ENCODE measurements around the gene OR1N1.
"Not testable (repeated sequence)": the region's sequence is repeated elsewhere in the genome, so short reads cannot be mapped to it uniquely, and the experiment has no call there.

The OR1N1 gene

DNA sequence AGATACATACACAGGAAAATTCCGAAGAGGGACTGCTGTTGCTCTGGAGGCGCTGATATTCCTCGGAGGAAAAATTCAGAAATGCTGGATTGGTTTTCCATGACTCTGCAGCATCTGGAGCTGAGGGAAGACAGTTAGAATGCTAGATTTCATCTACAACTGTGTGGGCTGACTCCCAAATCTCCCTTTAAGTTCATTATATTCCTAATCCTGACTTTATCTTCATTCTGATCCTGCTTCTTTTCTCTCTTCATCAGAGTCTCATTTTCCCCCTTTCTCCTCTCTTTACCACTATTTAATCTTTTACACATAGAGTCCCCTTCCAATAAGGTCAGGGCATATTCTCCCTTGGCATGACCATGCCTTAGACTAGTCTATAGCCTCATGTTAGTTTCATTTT is at the start of gene OR1N1:
Gene OR1N1 (minus strand): TSS at position 101 of the 400 bp plus-strand sequence. CDS start 0 bp downstream, at position 101.
- no peak for DNase-seq

DNA sequence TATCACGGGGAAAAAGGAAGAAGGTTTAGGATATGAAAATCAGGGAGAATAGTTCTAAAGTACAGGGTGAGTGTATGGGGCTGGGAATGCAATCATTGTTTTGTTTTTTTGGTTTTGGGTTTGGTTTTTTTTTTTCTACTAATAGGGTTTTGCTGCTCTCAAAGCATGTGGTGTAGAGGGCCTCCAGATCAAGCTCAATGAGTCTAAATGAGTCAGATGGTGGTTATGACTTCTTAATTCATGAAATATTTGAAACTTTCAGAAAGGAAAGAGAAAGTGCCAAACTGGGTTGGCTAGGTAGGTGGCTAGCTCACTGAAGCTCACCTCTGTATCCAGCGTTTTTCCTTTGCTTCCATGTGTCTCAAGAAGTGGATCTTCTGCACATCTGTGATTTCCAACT is 45.4 kb upstream of the OR1N1 start:
- no peak for DNase-seq

- DNase-seq, result no peak
These were observed 40.8 kb upstream of the OR1N1 start for GRCh38 chr9:122567901-122568300.

GRCh38 chr9:122562134-122562760 is 35.2 kb upstream of the OR1N1 start:
- DNase-seq, result no peak

DNA sequence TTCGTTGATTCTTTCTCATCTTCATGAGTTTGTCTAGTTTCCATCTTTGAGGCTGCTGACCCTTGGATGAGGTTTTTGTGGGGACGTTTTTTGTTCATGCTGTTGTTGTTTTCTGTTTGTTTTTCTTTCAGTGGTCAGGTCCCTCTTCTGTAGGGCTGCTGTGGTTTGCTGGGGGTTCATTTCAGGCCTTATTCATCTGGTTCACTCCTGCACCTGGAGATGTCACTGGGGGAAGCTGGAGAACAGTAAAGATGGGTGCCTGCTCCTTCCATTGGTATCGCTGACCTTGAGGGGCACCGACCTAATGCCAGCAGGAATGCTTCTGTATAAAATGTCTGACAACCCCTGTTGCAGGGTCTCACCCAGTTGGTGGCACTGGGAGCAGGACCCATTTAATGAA is 34.4 kb upstream of the OR1N1 start:
- DNase-seq, result no peak

GRCh38 chr9:122552812-122553211 is 25.7 kb upstream of the OR1N1 start, which contains the start of gene OR1N2:
TSS of gene OR1N2 (plus strand) at chr9:122553112. CDS start at chr9:122553212, 100 bp downstream.
- DNase-seq, result no peak

DNA sequence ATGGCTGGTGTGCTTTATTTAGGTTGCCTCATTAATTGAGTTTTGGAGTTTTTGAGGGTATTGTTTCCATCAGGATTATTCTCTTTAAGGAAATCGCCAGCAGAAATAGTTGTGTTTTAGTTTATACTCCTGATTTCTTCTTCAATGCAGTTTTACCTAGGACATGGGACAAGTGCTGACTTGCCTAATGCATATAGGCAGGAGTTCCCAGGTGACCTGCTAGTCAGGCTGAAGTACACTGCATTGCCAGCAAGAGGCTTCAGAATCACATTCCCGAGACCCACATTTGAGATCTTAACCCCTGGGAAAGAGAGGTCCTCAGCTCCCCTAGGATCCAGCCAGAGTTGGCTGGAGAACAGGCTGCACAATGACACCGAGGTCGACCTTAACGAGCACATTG is 24.3 kb upstream of the OR1N1 start:
- no peak for DNase-seq

- DNase-seq, result no peak
These were observed 19.1 kb upstream of the OR1N1 start for GRCh38 chr9:122546196-122546595.

- DNase-seq, result no peak
These were observed 11.7 kb upstream of the OR1N1 start for GRCh38 chr9:122538757-122539156.

GRCh38 chr9:122537066-122537465 is 10.0 kb upstream of the OR1N1 start:
- DNase-seq, result not testable (repeated sequence)

DNA sequence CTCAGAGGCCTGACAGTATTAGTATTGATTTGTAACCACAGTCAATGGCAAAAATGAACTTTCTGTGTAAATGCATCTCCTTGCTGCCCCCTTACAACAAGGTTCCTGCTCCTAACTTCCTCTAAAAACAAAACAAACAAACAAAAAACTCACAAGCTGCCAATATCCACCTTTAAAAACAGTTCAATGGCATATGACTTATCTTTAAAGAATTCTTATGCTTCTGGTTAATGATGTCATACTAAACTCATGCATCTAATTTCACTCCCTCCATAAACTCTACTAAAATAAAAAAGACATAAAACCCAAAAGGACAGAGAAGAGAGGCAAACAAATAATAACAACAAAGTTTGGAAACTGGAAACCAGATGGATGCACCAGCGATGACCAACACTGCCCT is 9.0 kb upstream of the OR1N1 start:
- no peak for DNase-seq

- not testable (repeated sequence) for DNase-seq
These were observed 4.1 kb upstream of the OR1N1 start for GRCh38 chr9:122531157-122531556.

- no peak for DNase-seq
These were observed 491 bp downstream of the OR1N1 start for GRCh38 chr9:122526602-122527001.

- DNase-seq, result no peak
These were observed 7.7 kb downstream of the OR1N1 start for GRCh38 chr9:122519376-122519775.

DNA sequence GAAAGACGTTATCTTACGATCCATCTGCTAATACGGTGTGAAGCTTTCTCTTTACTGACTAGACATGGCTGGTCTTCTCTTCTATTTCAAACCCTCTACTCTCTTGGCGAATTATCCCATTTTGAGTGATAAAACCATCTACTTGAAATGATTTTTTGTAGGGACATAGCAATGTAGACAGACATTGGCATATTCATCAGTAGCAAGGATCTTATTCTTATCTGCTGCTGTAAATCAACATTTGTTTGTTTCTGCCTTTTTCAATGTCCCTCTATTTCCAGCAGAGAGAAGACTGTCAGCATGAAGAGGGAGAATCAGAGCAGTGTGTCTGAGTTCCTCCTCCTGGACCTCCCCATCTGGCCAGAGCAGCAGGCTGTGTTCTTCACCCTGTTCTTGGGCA is 8.3 kb downstream of the OR1N1 start, which contains the start of gene OR1J4:
Gene OR1J4 (plus strand): TSS at position 301 of the 400 bp plus-strand sequence. CDS start 0 bp downstream, at position 301.
- DNase-seq, result no peak

GRCh38 chr9:122518226-122518625 is 8.9 kb downstream of the OR1N1 start:
- DNase-seq, result no peak

GRCh38 chr9:122510502-122510901 is 16.6 kb downstream of the OR1N1 start, which contains the start of gene OR1J2:
TSS of gene OR1J2 (plus strand) at chr9:122510802. CDS start at chr9:122510802, 0 bp downstream.
- no peak for DNase-seq

GRCh38 chr9:122506964-122507363 is 20.1 kb downstream of the OR1N1 start:
- DNase-seq, result no peak

- no peak for DNase-seq
These were observed 28.2 kb downstream of the OR1N1 start for GRCh38 chr9:122498883-122499288.

GRCh38 chr9:122479062-122479461 is 48.0 kb downstream of the OR1N1 start:
- DNase-seq, result no peak

DNA sequence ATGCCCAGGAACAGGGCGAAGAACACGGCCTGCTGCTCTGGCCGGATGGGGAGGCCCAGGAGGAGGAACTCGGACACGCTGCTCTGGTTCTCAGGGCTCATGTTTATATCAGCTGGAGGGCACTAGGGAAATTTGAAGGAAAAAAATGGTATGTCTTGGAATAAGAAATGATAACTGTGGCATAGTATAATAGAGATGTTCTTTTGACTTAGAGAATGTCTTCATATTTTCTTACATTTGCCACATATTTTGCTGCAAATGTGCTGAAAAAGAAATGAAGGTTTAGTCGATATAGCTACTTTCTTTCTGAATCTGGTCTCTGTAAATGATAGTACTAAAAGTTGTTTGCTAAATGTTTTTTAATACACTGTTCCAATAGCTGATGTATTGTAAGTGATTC is 49.3 kb downstream of the OR1N1 start, which contains the start of gene OR1J1:
Gene OR1J1 (minus strand): TSS at position 101 of the 400 bp plus-strand sequence. CDS start 0 bp downstream, at position 101.
- DNase-seq, result no peak

GRCh38 chr9:122477346-122477745 is 49.7 kb downstream of the OR1N1 start:
- no peak for DNase-seq

Data from NCI-H510A (cell line).